GM10248 (cell line): ENCODE results near the gene GTF2A1L.

ENCODE experiments used
- CTCF ChIA-PET: fragments of 300-600 bp; sonication (Branson Sonifier 250); formaldehyde crosslinking; extraction: SDS; loops from one replicate; lab custom pipeline; 2021; ENCODE audit warnings: antibody characterized with exemption; lab: Yijun Ruan, JAX
- POLR2A ChIA-PET: fragments of 350-650 bp; sonication (Branson Sonifier 250); formaldehyde crosslinking; extraction: SDS; loops from one replicate; lab custom pipeline; 2020; ENCODE audit warnings: antibody characterized with exemption; lab: Yijun Ruan, JAX
- DNase-seq: peaks from one replicate; pipeline ENCODE4 v3.0.0; 2012; ENCODE audit errors: extremely low spot score
- CTCF ChIP-seq: IDR thresholded peaks from 2 replicates; pipeline ENCODE4 v1.5.1; 2012; ENCODE audit warnings: mild to moderate bottlenecking, low read depth; ENCODE audit errors: extremely low read depth, missing control alignments, control extremely low read depth

Gene GTF2A1L

DNA sequence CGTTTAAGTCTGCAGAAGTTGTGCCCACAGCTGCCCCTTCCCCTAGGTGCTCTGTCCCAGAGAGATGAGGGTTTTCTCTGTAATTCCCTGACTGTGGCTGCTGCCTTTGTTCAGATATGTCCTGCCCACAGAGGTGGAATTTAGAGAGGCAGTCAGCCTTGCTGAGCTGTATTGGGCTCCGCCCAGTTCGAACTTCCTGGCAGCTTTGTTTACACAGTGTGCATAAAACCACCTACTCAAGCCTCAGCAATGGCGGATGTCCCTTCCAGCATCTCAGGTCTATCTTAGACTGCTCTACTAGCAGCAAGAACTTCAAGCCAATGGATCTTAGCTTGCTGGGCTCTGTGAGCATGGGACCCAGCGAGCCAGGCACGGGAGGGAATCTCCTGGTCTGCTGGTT, 89.8 kb downstream of the GTF2A1L start:
- CTCF ChIA-PET: interaction anchor here (3.1 kb wide), 1 partner anchor 10 kb away, joined by 10 read pairs; no protein-coding TSS in a partner anchor
- DNase-seq: no peak
- POLR2A ChIA-PET: no interaction called here
- no peak for TF ChIP-seq CTCF

DNA sequence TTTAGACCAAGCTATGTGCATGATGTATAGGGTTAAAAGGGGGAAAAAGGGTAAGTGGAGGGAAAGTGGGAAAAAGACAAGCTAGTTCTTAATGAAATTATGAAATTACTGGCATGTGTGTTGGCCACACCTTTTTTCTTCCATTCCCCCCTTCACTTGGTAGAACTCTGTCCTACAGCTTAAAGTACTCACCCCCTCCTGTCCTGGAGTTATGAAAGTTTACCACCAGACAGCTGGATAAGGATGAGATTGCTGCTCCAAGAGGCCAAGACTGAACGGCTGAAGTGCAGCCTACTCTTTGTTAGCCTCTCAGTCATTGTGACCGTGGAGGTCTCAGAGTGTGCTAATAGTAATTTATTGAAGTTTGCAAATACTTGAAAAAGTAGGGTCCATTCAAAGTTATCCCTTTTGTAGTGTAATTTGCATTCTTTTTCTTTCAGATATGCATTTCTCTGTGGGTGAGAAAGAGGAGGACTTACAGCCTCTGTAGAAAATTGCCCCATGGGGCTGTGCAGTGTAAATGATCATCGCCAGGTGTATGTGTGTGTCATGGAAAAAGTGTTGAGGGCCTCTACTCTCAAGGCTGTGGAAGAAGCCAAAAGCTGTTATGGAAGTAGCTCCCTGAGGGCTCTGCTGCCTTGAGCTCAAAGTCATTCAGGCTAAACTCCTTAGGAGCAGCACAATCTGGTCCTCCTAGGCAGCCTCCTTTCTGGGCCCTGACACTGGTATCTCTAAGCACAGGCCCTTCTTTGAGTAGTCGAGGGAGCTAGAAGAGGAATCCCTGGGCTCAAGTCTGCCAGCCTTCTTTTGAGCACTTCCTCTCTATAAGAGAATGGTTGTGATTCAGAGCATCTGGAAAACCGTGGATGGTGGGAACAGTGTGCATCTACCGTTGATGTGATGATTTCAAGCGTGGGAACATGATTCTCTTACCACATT, 91.7 kb downstream of the GTF2A1L start:
- CTCF ChIA-PET: interaction anchor here (1.0 to 3.1 kb wide), 2 partner anchors 12 to 28 kb away, joined by 4 to 10 read pairs; no protein-coding TSS in a partner anchor
- POLR2A ChIA-PET: no interaction called here
- TF ChIP-seq CTCF: no peak
- DNase-seq: no peak

DNA sequence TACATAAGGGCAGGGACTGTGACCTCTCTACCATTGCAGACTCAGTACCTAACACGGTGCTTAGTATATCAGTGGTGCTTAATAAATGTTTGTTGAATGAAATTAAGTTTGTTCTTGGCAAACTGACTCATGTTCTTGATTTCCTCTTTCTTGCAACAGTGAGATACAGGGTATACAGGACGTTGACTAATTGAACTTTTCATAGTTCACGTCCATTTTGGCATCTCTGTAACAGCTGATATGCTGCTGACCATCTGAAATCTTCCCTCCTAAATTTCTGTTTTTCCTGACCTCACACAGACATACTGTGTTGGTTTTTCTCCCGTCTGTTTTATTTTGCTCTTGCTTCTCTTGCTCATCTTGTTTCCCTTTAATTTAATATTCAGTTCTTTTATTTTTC, 93.7 kb downstream of the GTF2A1L start:
- POLR2A ChIA-PET: no interaction called here
- no peak for DNase-seq
- no peak for TF ChIP-seq CTCF
- CTCF ChIA-PET: no interaction called here

DNA sequence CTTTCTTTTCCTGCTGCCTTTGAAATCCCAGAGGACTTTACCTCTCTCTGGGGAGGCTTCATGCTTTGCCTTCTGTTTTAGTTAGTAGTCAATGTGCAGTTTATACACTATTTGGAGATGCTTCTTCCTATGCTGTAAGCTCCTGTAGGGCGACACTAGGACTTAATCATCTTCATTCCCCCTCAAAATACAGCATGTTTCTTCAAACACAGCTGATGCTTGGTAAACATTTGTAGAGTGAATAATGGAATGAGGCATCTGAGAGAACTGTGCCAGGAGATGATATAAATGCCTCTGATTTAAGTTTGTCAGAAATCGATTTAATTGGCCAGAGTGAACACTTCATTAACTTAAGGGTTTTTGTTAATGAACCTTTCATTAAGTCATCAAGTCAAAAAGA, 94.5 kb downstream of the GTF2A1L start:
- POLR2A ChIA-PET: no interaction called here
- TF ChIP-seq CTCF: no peak

GRCh38 chr2:48713647-48714046, 96.0 kb downstream of the GTF2A1L start:
- no peak for DNase-seq
- ChIA-PET CTCF (interaction anchor here (1.3 kb wide), 1 partner anchor 18 kb away, joined by 3 read pairs; no protein-coding TSS in a partner anchor), POLR2A (no interaction called here)
- no peak for TF ChIP-seq CTCF

More for the DNA sequence above, 94.5 kb downstream of the GTF2A1L start:
- DNase-seq: no peak
- CTCF ChIA-PET: no interaction called here

GRCh38 chr2:48714245-48714644, 96.6 kb downstream of the GTF2A1L start:
- no peak for TF ChIP-seq CTCF
- DNase-seq: no peak
- ChIA-PET POLR2A (no interaction called here), CTCF (no interaction called here)
